ENCODE measurements around the gene CBFA2T3.

CBFA2T3 gene

GRCh38 chr16:88995194-88995593 is 18.2 kb upstream of the CBFA2T3 start:
- no peak for DNase-seq

- DNase-seq: no peak
Observed at GRCh38 chr16:88994695-88995094, 17.7 kb upstream of the CBFA2T3 start.

- no peak for DNase-seq
Observed at GRCh38 chr16:88993946-88994600, 17.1 kb upstream of the CBFA2T3 start.

GRCh38 chr16:88993166-88993761 is 16.3 kb upstream of the CBFA2T3 start:
- no peak for DNase-seq

- DNase-seq: no peak
Observed at GRCh38 chr16:88992351-88993165, 15.6 kb upstream of the CBFA2T3 start.

- DNase-seq: no peak
Observed at GRCh38 chr16:88991813-88992350, 14.9 kb upstream of the CBFA2T3 start.

- no peak for DNase-seq
Observed at GRCh38 chr16:88989852-88990547, 13.0 kb upstream of the CBFA2T3 start.

- no peak for DNase-seq
Observed at GRCh38 chr16:88988980-88989811, 12.2 kb upstream of the CBFA2T3 start.

- DNase-seq: no peak
Observed at GRCh38 chr16:88985521-88985920, 8.5 kb upstream of the CBFA2T3 start.

GRCh38 chr16:88983771-88984687 is 7.0 kb upstream of the CBFA2T3 start:
- no peak for DNase-seq

GRCh38 chr16:88983165-88983564 is 6.2 kb upstream of the CBFA2T3 start:
- no peak for DNase-seq

GRCh38 chr16:88982286-88983084 is 5.5 kb upstream of the CBFA2T3 start:
- DNase-seq: no peak

- no peak for DNase-seq
Observed at GRCh38 chr16:88979353-88980015, 2.5 kb upstream of the CBFA2T3 start.

- no peak for DNase-seq
Observed at GRCh38 chr16:88978608-88979346, 1.8 kb upstream of the CBFA2T3 start.

GRCh38 chr16:88977812-88978607 is 1.0 kb upstream of the CBFA2T3 start:
- DNase-seq: no peak

GRCh38 chr16:88976366-88977017 is 515 bp downstream of the CBFA2T3 start:
- DNase-seq: no peak

- no peak for DNase-seq
Observed at GRCh38 chr16:88975511-88976061, 1.4 kb downstream of the CBFA2T3 start.

Measured in SHP77 treated with DMSO at 0.1 percent for 48 hours (cell line).